ENCODE results near the gene PSMG1. TPM values are rescaled to one million over a fixed set of nuclear protein-coding genes. Genes with fewer than 3 reads are reported as not detected.

The PSMG1 gene
- total and polyA plus RNA-seq, 10 of the 15 experiments (the other 5 are each of a cell fraction or from before 2014, with no cell fraction given) = 21.3 to 248 (median 121) TPM

- Histone ChIP-seq H3K4me1 (ENCODE audit: control insufficient read depth, insufficient read depth, low read length) (no peaks in the 10 kb centered on the region), H3K9me3 (replicated peaks; ENCODE audit: control insufficient read depth, insufficient read depth, low read length) (no peaks in the 10 kb centered on the region), H3K9ac (ENCODE audit: control insufficient read depth, insufficient read depth, low read length) (no peak overlapping the region), H3K27ac (ENCODE audit: control insufficient read depth, insufficient read depth) (no peak overlapping the region), H3K4me2 (ENCODE audit: control insufficient read depth, insufficient read depth) (no peak overlapping the region), H3K36me3 (ENCODE audit: control insufficient read depth in 2 of 2, insufficient read depth in 2 of 2, low read length in 1 of 2) (peaks cover 0 to 6% of the 10 kb centered on the region in 2 experiments; a peak in 3 of 4 replicates), H3K4me3 (no peak overlapping the region), H3K79me2 (ENCODE audit: control insufficient read depth, insufficient read depth, low read length) (no peaks in the 10 kb centered on the region), H2AFZ (ENCODE audit: control insufficient read depth, low read depth, low read length) (no peak overlapping the region), H4K20me1 (ENCODE audit: control insufficient read depth, insufficient read depth) (no peaks in the 10 kb centered on the region), H3K27me3 (replicated peaks in 1 of 2; ENCODE audit: control insufficient read depth in 2 of 2, insufficient read depth in 2 of 2, low read length in 1 of 2) (no peaks in the 10 kb centered on the region)
- DNase-seq (ENCODE audit: low read depth, low spot score) (no peak), FAIRE-seq (no peak), ATAC-seq (no peak)
- ChIA-PET SMC1A (ENCODE audit: uncharacterized antibody, unreplicated experiment) (interaction anchor here (1.2 kb wide), 2 partner anchors 18 to 33 kb away, joined by 3 to 4 read pairs; no protein-coding TSS in a partner anchor), RAD21 (ENCODE audit: unreplicated experiment) (no interaction called here), CTCF (no interaction called here), POLR2A (interaction anchor here (0.7 kb wide), 1 partner anchor 34 kb away, joined by 4 read pairs; the partner anchor contains the start of gene PSMG1)
- WGBS (ENCODE audit: insufficient coverage, insufficient replicate concordance, low lambda C conversion rate, missing lambda C conversion rate) = 60% methylated on average over 3 of the region's 3 CpGs
- no peak for TF ChIP-seq TARDBP (IDR thresholded peaks at IDR 0.05; ENCODE audit: borderline replicate concordance)
- no peak for TF ChIP-seq PKNOX1 (IDR thresholded peaks at IDR 0.05)
- no peak for TF ChIP-seq YBX1 (IDR thresholded peaks at IDR 0.05)
- TF ChIP-seq BHLHE40 (IDR thresholded peaks at IDR 0.05; ENCODE audit: borderline replicate concordance in 1 of 2, low read depth in 2 of 2, low read length in 1 of 2) = no peak
- TF ChIP-seq ZNF687 (IDR thresholded peaks at IDR 0.05) = no peak
- no peak for TF ChIP-seq MEF2B (IDR thresholded peaks at IDR 0.05; ENCODE audit: partially characterized antibody, poor library complexity, severe bottlenecking)
- no peak for TF ChIP-seq POLR2A (IDR thresholded peaks at IDR 0.05; ENCODE audit: low read depth, low read length)
- TF ChIP-seq ZBTB40 (IDR thresholded peaks at IDR 0.05; ENCODE audit: borderline replicate concordance) = no peak
- intact Hi-C loops (cut with micrococcal nuclease; ENCODE audit: unreplicated experiment) = no loop called here
- in situ Hi-C loops (cut with MboI) = no loop called here
- TSS peak; percentile 15 for BruUV-seq (replicated peaks)
These were observed 34.3 kb upstream of the PSMG1 start for GRCh38 chr21:39217356-39218081.

All from GM12878 (cell line).